OCI-LY7 (cell line): Measurements from ENCODE around the gene PPM1N. TPM values are rescaled to one million over a fixed set of nuclear protein-coding genes. Genes with fewer than 3 reads are reported as not detected.

Experiments
- BruUV-seq: library from RNA; stranded (reverse); fragments of 400-500 nt; replicated peaks from 2 replicates; lab custom pipeline; 2021; lab: Mats Ljungman, UMichigan
- CTCF ChIA-PET: fragments of 300-600 bp; sonication (Branson Sonifier 250); formaldehyde crosslinking; loops from one replicate; lab custom pipeline; 2022; ENCODE audit warnings: antibody characterized with exemption; ENCODE audit not compliant: unreplicated experiment; lab: Charles Lee
- POLR2A ChIA-PET: fragments of 300-600 bp; sonication (Branson Sonifier 250); formaldehyde crosslinking; loops from one replicate; lab custom pipeline; 2022; ENCODE audit warnings: antibody characterized with exemption; lab: Charles Lee
- DNase-seq: peaks from one replicate; pipeline ENCODE4 v3.0.0-alpha.2; 2015; ENCODE audit warnings: low spot score
- H2AFZ ChIP-seq: fragments of 200-600 bp; sonication (generic), shearing (Covaris generic); 2 replicates; pipeline ENCODE4 v1.6.1; 2014; ENCODE audit warnings: mild to moderate bottlenecking, antibody characterized with exemption, low read length, moderate library complexity
- H3K27ac ChIP-seq: fragments of 200-600 bp; sonication (generic); 2 replicates; pipeline ENCODE4 v1.5.1; 2014; ENCODE audit warnings: mixed run types, low read depth, mild to moderate bottlenecking, moderate library complexity, low read length, inconsistent platforms; ENCODE audit not compliant: poor library complexity, severe bottlenecking
- H3K36me3 ChIP-seq: fragments of 200-600 bp; sonication (generic); 2 replicates; pipeline ENCODE4 v1.6.1; 2014; ENCODE audit warnings: mild to moderate bottlenecking, antibody characterized with exemption, low read length, moderate library complexity, mixed read lengths; ENCODE audit not compliant: insufficient read depth
- H3K4me1 ChIP-seq: fragments of 200-600 bp; sonication (generic); 2 replicates; pipeline ENCODE4 v1.5.1; 2014; ENCODE audit warnings: mild to moderate bottlenecking, low read length; ENCODE audit not compliant: insufficient read depth, poor library complexity, severe bottlenecking
- H3K4me2 ChIP-seq: fragments of 200-600 bp; sonication (generic); 2 replicates; pipeline ENCODE4 v1.6.1; 2014; ENCODE audit warnings: mild to moderate bottlenecking, low read length
- H3K4me3 ChIP-seq: fragments of 200-600 bp; sonication (generic); 2 replicates; pipeline ENCODE4 v1.5.1; 2014; ENCODE audit warnings: mild to moderate bottlenecking, low read depth, low read length; ENCODE audit not compliant: poor library complexity, severe bottlenecking
- H3K79me2 ChIP-seq: fragments of 200-600 bp; sonication (generic); 2 replicates; pipeline ENCODE4 v1.6.1; 2016; ENCODE audit warnings: low read depth, mild to moderate bottlenecking, low read length, moderate library complexity, mixed read lengths; ENCODE audit not compliant: insufficient read depth
- H3K9me2 ChIP-seq: fragments of 200-600 bp; sonication (generic); 2 replicates; pipeline ENCODE4 v1.6.1; 2016; ENCODE audit warnings: mild to moderate bottlenecking, low read length, mixed read lengths; ENCODE audit not compliant: insufficient read depth
- H3K9me3 ChIP-seq: fragments of 200-600 bp; sonication (generic); 2 replicates; pipeline ENCODE4 v1.6.1; 2014; ENCODE audit warnings: mild to moderate bottlenecking, mixed run types, low read length, mixed read lengths
- H4K20me1 ChIP-seq: fragments of 200-600 bp; sonication (generic); 2 replicates; pipeline ENCODE4 v1.6.1; 2014; ENCODE audit warnings: mild to moderate bottlenecking, antibody characterized with exemption, low read length, moderate library complexity, mixed read lengths; ENCODE audit not compliant: insufficient read depth
- CTCF ChIP-seq: fragments of 200-600 bp; sonication (generic); conservative IDR thresholded peaks from 2 replicates; pipeline ENCODE4 v1.5.1; 2014; ENCODE audit warnings: mild to moderate bottlenecking, antibody characterized with exemption, low read length, moderate library complexity, mixed read lengths
- EZH2phosphoT487 ChIP-seq: fragments of 200-600 bp; sonication (generic); IDR thresholded peaks from 2 replicates; pipeline ENCODE4 v1.6.1; 2018; ENCODE audit warnings: low read depth, borderline replicate concordance, mild to moderate bottlenecking, mixed run types, antibody characterized with exemption, low read length, moderate library complexity, mixed read lengths
- intact Hi-C: fragments of 100-400 bp; cut with micrococcal nuclease; formaldehyde crosslinking; loops from one replicate; pipeline ENCODE4 v1.10.0; 2022; ENCODE audit not compliant: unreplicated experiment
- total RNA-seq, 2 experiments: library from RNA; depleted of rRNA in 1 of 2; stranded (reverse); fragments of >200 nt in 1 of 2; shearing (Covaris generic) in 1 of 2; gene quantifications; 2 replicates each; pipeline ENCODE4 v1.2.3, GENCODE V29; 2014 to 2022

The PPM1N gene
- total RNA-seq, 2 experiments from 2014 or later: 1.6 to 2.8 TPM

GRCh38 chr19:45471111-45471930 is 26.9 kb upstream of the PPM1N start:
- Histone ChIP-seq H3K9me2 (no peaks in the 10 kb centered on the region), H3K4me3 (no peak overlapping the region), H3K4me2 (no peak overlapping the region), H3K27ac (no peak overlapping the region), H4K20me1 (0 out of 2 replicates have a peak, but pooled peaks cover 4% of the 10 kb centered on the region), H3K36me3 (no peaks in the 10 kb centered on the region), H3K79me2 (no peaks in the 10 kb centered on the region; the same call in 1 of the 2 replicates), H2AFZ (no peak overlapping the region), H3K4me1 (peaks cover 30% of the 10 kb centered on the region), H3K9me3 (no peaks in the 10 kb centered on the region)
- no peak for DNase-seq
- no TSS peak for BruUV-seq
- intact Hi-C loops: no loop called here
- ChIA-PET POLR2A (no interaction called here), CTCF (no interaction called here)
- TF ChIP-seq CTCF: no peak
- TF ChIP-seq EZH2phosphoT487: no peak

- DNase-seq: no peak
- H3K4me2 ChIP-seq: no peak overlapping the region
- no peak overlapping the region for H3K27ac ChIP-seq
- BruUV-seq: no TSS peak
- peaks cover 27% of the 10 kb centered on the region for H3K4me1 ChIP-seq
- no peak overlapping the region for H2AFZ ChIP-seq
- ChIA-PET CTCF (no interaction called here), POLR2A (no interaction called here)
- no peaks in the 10 kb centered on the region for H3K36me3 ChIP-seq
- H3K9me3 ChIP-seq: no peaks in the 10 kb centered on the region
- 0 out of 2 replicates have a peak, but pooled peaks cover 4% of the 10 kb centered on the region for H4K20me1 ChIP-seq
- H3K9me2 ChIP-seq: no peaks in the 10 kb centered on the region
- H3K79me2 ChIP-seq: no peaks in the 10 kb centered on the region; the same call in 1 of the 2 replicates
- H3K4me3 ChIP-seq: no peak overlapping the region
- TF ChIP-seq EZH2phosphoT487 (no peak), CTCF (no peak)
- intact Hi-C loops: no loop called here
Observed at GRCh38 chr19:45471931-45472562, 26.2 kb upstream of the PPM1N start.
